Left renal cortex interstitium (tissue), 4 donors: ENCODE measurements around the gene ZNF284. TPM values are rescaled to one million over a fixed set of nuclear protein-coding genes. Genes with fewer than 3 reads are reported as not detected.

ENCODE experiments used
- DNase-seq, 4 donors: peaks; one replicate each; pipeline ENCODE4 v3.0.0-alpha.2; 2013; ENCODE audit warnings: low read depth in 4 of 4, low spot score in 2 of 4, missing footprints in 1 of 4
- polyA plus RNA-seq, 4 donors: library from polyadenylated mRNA; unstranded; fragments of 120-200 nt; gene quantifications; one replicate each; pipeline ENCODE4 v1.2.1, GENCODE V29; 2013; ENCODE audit not compliant: insufficient read length in 4 of 4

Gene ZNF284
- polyA plus RNA-seq = 1 to 10 TPM; 2.8 to 6.7 (median 4.1) TPM

DNA sequence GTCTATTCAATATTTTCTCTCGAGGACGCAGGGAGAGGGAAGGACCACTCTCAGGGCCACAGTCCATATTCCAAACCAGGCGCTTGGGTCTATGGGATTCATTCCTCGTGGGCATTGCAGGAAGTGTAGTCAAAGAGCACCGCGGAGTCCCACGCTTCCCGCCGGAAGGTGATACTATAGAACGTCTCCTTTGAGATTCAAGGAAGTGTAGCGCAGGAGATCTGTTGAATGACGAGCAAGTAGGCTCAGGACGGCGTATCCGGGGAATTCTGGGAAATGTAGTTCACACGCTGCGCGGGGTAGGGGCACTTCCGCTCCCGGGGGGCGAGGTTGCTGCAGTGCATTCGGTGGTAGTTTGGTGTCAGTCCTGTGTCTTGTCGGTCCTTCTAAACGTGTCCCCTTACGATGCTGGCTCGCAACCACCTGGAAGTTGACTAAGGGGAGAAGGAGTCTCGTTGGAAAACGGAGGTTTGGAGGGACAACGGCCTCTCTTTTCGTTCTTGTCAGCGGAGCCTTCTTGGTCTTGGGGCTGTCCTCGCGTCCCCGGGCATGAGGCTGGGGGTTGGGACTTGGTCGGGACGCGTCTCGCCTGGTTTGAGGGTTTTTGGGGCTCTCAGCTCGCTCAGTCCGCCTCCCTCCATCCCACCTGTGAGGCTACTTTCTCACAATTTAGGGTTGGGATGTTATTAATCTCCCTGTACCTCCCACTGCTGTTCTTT lies at the start of gene ZNF284:
Gene ZNF284, plus strand, starts transcription at position 336 of the 719 bp plus-strand sequence. CDS start 4,231 bp downstream, outside the sequence.
- DNase-seq = peak in 3 of 4 donors; percentile 86 to 93 (median 88)

GRCh38 chr19:44024900-44025216 lies 47.1 kb upstream of the ZNF284 start:
- DNase-seq = no peak

- DNase-seq = peak in 3 of 4 donors; percentile 68 to 90 (median 76)
These were observed 46.6 kb upstream of the ZNF284 start, which contains the start of gene ZNF222 for GRCh38 chr19:44025217-44025936. Gene ZNF222, plus strand, starts transcription at chr19:44025379. Its CDS starts 58 bp downstream, at chr19:44025437.

GRCh38 chr19:44026622-44027021 lies 45.3 kb upstream of the ZNF284 start:
- no peak for DNase-seq

DNA sequence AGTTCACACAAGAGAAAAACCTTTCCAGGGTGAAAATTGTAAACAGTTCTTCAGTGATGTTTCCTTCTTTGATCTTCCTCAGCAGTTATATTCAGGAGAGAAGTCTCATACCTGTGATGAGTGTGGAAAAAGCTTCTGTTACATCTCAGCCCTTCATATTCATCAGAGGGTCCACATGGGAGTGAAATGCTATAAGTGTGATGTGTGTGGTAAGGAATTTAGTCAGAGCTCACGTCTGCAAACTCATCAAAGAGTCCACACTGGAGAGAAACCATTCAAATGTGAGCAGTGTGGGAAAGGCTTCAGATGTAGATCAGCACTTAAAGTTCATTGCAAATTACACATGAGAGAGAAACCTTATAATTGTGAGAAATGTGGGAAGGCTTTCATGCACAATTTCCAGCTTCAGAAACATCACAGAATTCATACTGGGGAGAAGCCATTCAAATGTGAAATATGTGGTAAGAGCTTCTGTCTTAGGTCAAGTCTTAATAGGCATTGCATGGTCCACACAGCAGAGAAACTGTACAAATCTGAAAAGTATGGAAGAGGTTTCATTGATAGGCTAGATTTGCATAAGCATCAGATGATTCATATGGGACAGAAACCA lies 39.9 kb upstream of the ZNF284 start:
- no peak for DNase-seq

DNA sequence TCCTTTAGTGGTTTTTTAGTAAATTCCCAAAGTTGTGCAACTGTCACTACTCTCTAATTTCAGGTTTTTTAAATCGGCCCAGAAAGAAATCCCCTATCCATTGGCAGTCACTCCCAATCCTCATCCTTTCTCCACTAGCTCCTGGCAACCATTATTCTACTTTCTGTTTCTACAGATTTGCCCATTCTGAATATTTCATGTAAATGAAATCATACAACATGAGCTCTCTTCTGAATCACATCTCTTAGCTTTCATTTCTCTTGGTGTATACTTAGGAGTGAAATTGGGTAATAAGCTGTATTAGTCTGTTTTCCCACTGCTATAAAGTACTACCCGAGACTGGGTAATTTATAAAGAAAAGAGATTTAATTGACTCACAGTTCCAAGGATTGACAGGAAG lies 29.8 kb upstream of the ZNF284 start:
- DNase-seq = no peak

GRCh38 chr19:44050740-44051649 lies 21.0 kb upstream of the ZNF284 start:
- DNase-seq = peak in 1 of 4 donors; percentile 1

- peak; percentile 77 to 96 (median 85) for DNase-seq
These were observed 20.1 kb upstream of the ZNF284 start, which contains the start of gene ZNF223 for GRCh38 chr19:44051650-44052402. Gene ZNF223, plus strand, starts transcription at chr19:44052036. Its CDS starts 3,141 bp downstream, at chr19:44055177.

DNA sequence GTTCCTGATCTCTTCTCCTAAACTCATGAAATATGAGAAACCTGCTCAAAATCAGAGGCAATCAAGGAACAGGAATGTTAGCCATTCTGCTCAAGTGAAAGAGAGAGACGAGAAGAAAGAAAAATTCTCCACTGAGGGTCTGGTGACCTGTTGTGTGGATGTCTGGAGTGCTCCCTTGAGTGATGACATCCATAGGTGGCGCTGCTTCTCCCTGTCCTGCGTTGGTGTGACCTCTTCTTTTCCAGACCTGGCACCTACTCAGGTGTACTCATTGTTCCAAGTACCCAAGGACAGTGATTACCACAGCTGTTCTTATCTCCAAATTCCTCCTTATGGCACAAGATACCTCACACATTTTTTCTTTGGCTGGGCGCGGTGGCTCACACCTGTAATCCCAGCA lies 16.1 kb upstream of the ZNF284 start:
- DNase-seq = no peak

- DNase-seq = no peak
These were observed 12.7 kb upstream of the ZNF284 start for GRCh38 chr19:44059229-44059628.

- DNase-seq = no peak
These were observed 10.9 kb upstream of the ZNF284 start for GRCh38 chr19:44061038-44061437.

GRCh38 chr19:44066305-44066704 lies 5.7 kb upstream of the ZNF284 start:
- no peak for DNase-seq

DNA sequence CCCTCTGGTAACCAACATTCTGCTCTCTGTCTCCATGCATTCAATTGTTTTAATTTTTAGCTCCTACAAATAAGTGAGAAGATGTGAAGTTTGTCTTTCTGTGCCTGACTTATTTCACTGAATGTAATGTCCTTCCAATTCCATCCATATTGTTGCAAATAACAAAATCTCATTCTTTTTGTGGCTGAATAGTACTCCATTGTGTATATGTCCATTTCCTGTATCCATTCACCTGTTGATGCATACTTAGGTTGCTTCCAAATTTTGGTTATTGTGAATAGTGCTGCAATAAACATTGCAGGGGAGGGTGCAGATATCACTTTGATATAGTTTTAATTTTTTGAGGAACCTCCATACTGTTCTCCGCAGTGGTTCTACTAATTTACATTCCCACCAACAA lies 2.5 kb upstream of the ZNF284 start:
- DNase-seq = no peak

DNA sequence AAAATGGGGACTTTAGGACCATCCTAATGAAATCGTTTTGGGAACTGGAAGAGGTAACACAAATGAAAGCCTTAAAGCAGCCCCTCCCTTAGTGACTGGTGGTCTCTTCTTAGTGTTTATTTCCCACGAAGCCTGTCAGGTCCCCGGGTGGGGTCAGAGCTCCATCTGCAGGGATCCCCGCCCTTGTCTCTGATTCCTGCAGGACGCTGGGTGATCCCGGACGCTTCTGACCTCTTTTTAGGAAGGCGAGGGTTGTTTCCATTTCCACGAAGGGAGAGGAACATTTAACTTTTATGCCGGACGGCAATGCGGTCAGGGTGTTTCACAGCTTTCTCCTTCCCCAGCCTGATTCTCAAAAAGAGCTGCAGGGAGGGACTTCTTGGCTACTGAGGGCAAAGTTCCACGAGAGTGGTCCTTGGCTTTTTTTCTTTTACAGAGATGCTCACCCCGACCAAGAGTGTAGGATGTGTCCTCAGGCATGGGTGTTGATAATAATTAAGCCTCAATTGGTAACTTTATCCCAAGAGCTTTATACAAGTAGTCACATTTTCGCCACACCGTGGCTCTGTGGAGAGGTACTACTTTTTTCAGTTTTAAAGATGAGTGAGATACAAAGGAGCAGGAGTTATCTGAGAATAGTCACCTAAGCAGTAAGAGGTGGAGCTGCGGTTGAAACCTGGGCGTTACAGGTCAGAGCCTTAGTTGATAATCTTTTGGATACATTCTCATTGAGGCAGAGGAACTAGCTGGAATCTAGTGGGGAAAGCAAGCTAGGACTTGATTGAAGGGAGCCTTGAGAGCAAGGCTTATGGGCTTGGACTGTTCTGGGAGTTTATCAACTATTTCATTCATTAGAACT lies 813 bp downstream of the ZNF284 start:
- no peak for DNase-seq

- DNase-seq = no peak
These were observed 4.4 kb downstream of the ZNF284 start for GRCh38 chr19:44076325-44076724.

DNA sequence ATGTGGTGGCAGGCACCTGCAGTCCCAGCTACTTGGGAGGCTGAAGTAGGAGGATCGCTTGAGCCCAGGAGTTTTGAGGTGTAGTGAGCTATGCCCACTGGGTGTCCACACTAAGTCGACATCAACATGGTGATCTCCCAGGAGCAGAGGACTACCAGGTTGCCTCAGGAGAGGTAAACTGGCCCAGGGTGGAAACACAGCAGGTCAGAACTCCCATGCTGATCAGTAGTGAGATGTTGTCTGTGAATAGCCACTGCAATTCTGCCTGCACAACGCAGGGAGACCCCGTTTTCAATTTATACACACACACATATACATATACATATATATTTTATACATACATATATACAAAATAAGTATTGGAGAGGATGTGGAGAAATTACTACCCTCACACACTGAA lies 20.1 kb downstream of the ZNF284 start:
- no peak for DNase-seq

- peak; percentile 83 to 95 (median 88) for DNase-seq
These were observed 22.2 kb downstream of the ZNF284 start, which contains the start of gene ZNF224 for GRCh38 chr19:44093931-44094765. Gene ZNF224, plus strand, starts transcription at chr19:44094361. Its CDS starts 3,513 bp downstream, at chr19:44097874.

DNA sequence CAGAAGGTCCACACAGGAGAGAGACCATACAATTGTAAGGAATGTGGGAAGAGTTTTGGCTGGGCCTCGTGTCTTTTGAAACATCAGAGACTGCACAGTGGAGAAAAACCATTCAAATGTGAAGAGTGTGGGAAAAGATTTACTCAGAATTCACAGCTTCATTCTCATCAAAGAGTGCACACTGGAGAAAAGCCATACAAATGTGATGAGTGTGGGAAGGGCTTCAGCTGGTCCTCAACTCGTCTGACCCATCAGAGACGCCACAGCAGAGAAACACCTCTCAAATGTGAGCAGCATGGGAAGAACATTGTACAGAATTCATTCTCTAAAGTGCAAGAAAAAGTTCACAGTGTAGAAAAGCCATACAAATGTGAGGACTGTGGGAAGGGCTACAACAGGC lies 35.8 kb downstream of the ZNF284 start:
- no peak for DNase-seq
